HepG2 (cell line): ENCODE measurements around the gene SMIM13. TPM values are rescaled to one million over a fixed set of nuclear protein-coding genes. Genes with fewer than 3 reads are reported as not detected.

ENCODE experiments used
- CEBPG ChIP-seq: IDR thresholded peaks from 2 replicates; pipeline ENCODE4 v1.6.1; 2016
- EHMT2 ChIP-seq: fragments of 200-600 bp; sonication (generic); IDR thresholded peaks from 2 replicates; pipeline ENCODE4 v1.7.0; 2017; ENCODE audit warnings: antibody characterized with exemption, low read depth, low read length, borderline replicate concordance
- FOXK2 ChIP-seq: fragments of 450-650 bp; IDR thresholded peaks from 2 replicates; pipeline ENCODE4 v1.6.1; 2016
- GMEB1 ChIP-seq: sonication (generic); formaldehyde crosslinking; IDR thresholded peaks from 2 replicates; pipeline ENCODE4 v1.5.1; 2020; ENCODE audit warnings: missing genetic modification reagents, mild to moderate bottlenecking, borderline replicate concordance
- HMG20B ChIP-seq: conservative IDR thresholded peaks from 2 replicates; pipeline ENCODE4 v1.6.1; 2016; ENCODE audit warnings: missing genetic modification reagents, missing compliant biosample characterization
- IRX3 ChIP-seq: sonication (generic); formaldehyde crosslinking; IDR thresholded peaks from 2 replicates; pipeline ENCODE4 v1.8.1; 2023; ENCODE audit warnings: mild to moderate bottlenecking, low read depth, missing genetic modification reagents, borderline replicate concordance
- ONECUT2 ChIP-seq: sonication (generic); formaldehyde crosslinking; IDR thresholded peaks from 2 replicates; pipeline ENCODE4 v1.4.0; 2020; ENCODE audit warnings: missing genetic modification reagents
- PITX1 ChIP-seq: sonication (generic); formaldehyde crosslinking; IDR thresholded peaks from 2 replicates; pipeline ENCODE4 v1.5.1; 2020; ENCODE audit warnings: mild to moderate bottlenecking, missing genetic modification reagents
- SETDB1 ChIP-seq: sonication (generic); formaldehyde crosslinking; IDR thresholded peaks from 2 replicates; pipeline ENCODE4 v1.5.1; 2020; ENCODE audit warnings: missing genetic modification reagents, mild to moderate bottlenecking, borderline replicate concordance
- SP140L ChIP-seq: sonication (generic); formaldehyde crosslinking; IDR thresholded peaks from 2 replicates; pipeline ENCODE4 v1.4.0; 2020; ENCODE audit warnings: missing genetic modification reagents, borderline replicate concordance
- SPEN ChIP-seq: sonication (generic); formaldehyde crosslinking; IDR thresholded peaks from 2 replicates; pipeline ENCODE4 v1.5.1; 2020; ENCODE audit warnings: low read depth, mild to moderate bottlenecking, missing genetic modification reagents
- ZBTB7A ChIP-seq: sonication (generic); formaldehyde crosslinking; IDR thresholded peaks from 2 replicates; pipeline ENCODE4 v1.8.0; 2022; ENCODE audit warnings: mild to moderate bottlenecking, missing genetic modification reagents
- ZFP1 ChIP-seq: IDR thresholded peaks from 2 replicates; pipeline ENCODE4 v1.6.1; 2016
- ZNF17 ChIP-seq: sonication (generic); formaldehyde crosslinking; IDR thresholded peaks from 2 replicates; pipeline ENCODE4 v1.5.0; 2020; ENCODE audit warnings: mild to moderate bottlenecking, missing genetic modification reagents
- ZNF451 ChIP-seq: sonication (generic); formaldehyde crosslinking; IDR thresholded peaks from 2 replicates; pipeline ENCODE4 v1.5.0; 2020; ENCODE audit warnings: mild to moderate bottlenecking, missing genetic modification reagents
- polyA plus RNA-seq, 8 experiments: library from polyadenylated mRNA; depleted of rRNA in 3 of 8; stranded (reverse) in 7 of 8; unstranded in 1 of 8; fragments of >200 nt; fragmentation: Illumina TruSeq in 4 of 8; extraction: Trizol in 4 of 8; gene quantifications; 2 replicates each; pipeline versions ENCODE4 v1.2.1 to v1.2.3, GENCODE V29; 2011 to 2016; ENCODE audit warnings: low read depth in 4 of 8, missing spikeins in 1 of 8, mixed read lengths in 1 of 8; ENCODE audit not compliant: insufficient read depth in 1 of 8
- total RNA-seq, 5 experiments: library from RNA; depleted of rRNA; stranded (reverse); fragments of >200 nt; fragmentation: Illumina TruSeq; extraction: Trizol; gene quantifications; 2 replicates each; pipeline ENCODE4 v1.2.3, GENCODE V29; 2016; ENCODE audit warnings: low read depth in 1 of 5
- TF ChIP-seq, protein P1 (sequence below): sonication (generic); formaldehyde crosslinking; IDR thresholded peaks from 2 replicates; pipeline ENCODE4 v1.4.0; 2020; ENCODE audit warnings: mild to moderate bottlenecking, missing genetic modification reagents, borderline replicate concordance
- TF ChIP-seq, protein P2 (sequence below): IDR thresholded peaks from 2 replicates; pipeline ENCODE4 v1.4.0; 2020; ENCODE audit warnings: mild to moderate bottlenecking, missing genetic modification reagents
- TF ChIP-seq, protein P3 (sequence below): sonication (generic); formaldehyde crosslinking; IDR thresholded peaks from 2 replicates; pipeline ENCODE4 v1.8.0; 2022; ENCODE audit warnings: low read depth, missing genetic modification reagents

Gene SMIM13
- total and polyA plus RNA-seq, 2 of the 13 experiments (the other 11 are each of a cell fraction or from before 2014, with no cell fraction given) = 2.7 to 10.2 TPM

GRCh38 chr6:11067348-11067747, 26.3 kb upstream of the SMIM13 start (continued):
- TF ChIP-seq, protein P1, sequence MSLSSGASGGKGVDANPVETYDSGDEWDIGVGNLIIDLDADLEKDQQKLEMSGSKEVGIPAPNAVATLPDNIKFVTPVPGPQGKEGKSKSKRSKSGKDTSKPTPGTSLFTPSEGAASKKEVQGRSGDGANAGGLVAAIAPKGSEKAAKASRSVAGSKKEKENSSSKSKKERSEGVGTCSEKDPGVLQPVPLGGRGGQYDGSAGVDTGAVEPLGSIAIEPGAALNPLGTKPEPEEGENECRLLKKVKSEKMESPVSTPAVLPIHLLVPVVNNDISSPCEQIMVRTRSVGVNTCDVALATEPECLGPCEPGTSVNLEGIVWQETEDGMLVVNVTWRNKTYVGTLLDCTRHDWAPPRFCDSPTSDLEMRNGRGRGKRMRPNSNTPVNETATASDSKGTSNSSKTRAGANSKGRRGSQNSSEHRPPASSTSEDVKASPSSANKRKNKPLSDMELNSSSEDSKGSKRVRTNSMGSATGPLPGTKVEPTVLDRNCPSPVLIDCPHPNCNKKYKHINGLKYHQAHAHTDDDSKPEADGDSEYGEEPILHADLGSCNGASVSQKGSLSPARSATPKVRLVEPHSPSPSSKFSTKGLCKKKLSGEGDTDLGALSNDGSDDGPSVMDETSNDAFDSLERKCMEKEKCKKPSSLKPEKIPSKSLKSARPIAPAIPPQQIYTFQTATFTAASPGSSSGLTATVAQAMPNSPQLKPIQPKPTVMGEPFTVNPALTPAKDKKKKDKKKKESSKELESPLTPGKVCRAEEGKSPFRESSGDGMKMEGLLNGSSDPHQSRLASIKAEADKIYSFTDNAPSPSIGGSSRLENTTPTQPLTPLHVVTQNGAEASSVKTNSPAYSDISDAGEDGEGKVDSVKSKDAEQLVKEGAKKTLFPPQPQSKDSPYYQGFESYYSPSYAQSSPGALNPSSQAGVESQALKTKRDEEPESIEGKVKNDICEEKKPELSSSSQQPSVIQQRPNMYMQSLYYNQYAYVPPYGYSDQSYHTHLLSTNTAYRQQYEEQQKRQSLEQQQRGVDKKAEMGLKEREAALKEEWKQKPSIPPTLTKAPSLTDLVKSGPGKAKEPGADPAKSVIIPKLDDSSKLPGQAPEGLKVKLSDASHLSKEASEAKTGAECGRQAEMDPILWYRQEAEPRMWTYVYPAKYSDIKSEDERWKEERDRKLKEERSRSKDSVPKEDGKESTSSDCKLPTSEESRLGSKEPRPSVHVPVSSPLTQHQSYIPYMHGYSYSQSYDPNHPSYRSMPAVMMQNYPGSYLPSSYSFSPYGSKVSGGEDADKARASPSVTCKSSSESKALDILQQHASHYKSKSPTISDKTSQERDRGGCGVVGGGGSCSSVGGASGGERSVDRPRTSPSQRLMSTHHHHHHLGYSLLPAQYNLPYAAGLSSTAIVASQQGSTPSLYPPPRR = no peak; the same call in 1 of the 2 replicates
- TF ChIP-seq ONECUT2 (CRISPR knock-in tag) (no peak), ZNF17 (no peak), SETDB1 (no peak), PITX1 (no peak; the same call in 1 of the 2 replicates), FOXK2 (no peak), EHMT2 (no peak), SP140L (CRISPR knock-in tag) (no peak), ZFP1 (CRISPR knock-in tag) (no peak), SPEN (CRISPR knock-in tag) (no peak), ZNF451 (CRISPR knock-in tag) (no peak), IRX3 (no peak), ZBTB7A (CRISPR knock-in tag) (no peak), GMEB1 (no peak), CEBPG (CRISPR knock-in tag) (peak; percentile 67; the same call in 1 of the 2 replicates), HMG20B (no peak)
- TF ChIP-seq, protein P2, sequence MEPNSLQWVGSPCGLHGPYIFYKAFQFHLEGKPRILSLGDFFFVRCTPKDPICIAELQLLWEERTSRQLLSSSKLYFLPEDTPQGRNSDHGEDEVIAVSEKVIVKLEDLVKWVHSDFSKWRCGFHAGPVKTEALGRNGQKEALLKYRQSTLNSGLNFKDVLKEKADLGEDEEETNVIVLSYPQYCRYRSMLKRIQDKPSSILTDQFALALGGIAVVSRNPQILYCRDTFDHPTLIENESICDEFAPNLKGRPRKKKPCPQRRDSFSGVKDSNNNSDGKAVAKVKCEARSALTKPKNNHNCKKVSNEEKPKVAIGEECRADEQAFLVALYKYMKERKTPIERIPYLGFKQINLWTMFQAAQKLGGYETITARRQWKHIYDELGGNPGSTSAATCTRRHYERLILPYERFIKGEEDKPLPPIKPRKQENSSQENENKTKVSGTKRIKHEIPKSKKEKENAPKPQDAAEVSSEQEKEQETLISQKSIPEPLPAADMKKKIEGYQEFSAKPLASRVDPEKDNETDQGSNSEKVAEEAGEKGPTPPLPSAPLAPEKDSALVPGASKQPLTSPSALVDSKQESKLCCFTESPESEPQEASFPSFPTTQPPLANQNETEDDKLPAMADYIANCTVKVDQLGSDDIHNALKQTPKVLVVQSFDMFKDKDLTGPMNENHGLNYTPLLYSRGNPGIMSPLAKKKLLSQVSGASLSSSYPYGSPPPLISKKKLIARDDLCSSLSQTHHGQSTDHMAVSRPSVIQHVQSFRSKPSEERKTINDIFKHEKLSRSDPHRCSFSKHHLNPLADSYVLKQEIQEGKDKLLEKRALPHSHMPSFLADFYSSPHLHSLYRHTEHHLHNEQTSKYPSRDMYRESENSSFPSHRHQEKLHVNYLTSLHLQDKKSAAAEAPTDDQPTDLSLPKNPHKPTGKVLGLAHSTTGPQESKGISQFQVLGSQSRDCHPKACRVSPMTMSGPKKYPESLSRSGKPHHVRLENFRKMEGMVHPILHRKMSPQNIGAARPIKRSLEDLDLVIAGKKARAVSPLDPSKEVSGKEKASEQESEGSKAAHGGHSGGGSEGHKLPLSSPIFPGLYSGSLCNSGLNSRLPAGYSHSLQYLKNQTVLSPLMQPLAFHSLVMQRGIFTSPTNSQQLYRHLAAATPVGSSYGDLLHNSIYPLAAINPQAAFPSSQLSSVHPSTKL (CRISPR knock-in tag) = peak; percentile 7; the same call in 1 of the 2 replicates
- TF ChIP-seq, protein P3, sequence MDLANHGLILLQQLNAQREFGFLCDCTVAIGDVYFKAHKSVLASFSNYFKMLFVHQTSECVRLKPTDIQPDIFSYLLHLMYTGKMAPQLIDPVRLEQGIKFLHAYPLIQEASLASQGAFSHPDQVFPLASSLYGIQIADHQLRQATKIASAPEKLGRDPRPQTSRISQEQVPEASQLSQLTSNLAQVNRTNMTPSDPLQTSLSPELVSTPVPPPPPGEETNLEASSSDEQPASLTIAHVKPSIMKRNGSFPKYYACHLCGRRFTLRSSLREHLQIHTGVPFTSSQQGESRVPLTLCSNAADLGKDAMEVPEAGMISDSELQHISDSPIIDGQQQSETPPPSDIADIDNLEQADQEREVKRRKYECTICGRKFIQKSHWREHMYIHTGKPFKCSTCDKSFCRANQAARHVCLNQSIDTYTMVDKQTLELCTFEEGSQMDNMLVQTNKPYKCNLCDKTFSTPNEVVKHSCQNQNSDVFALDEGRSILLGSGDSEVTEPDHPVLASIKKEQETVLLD (CRISPR knock-in tag) = no peak
